D721Med (cell line): Measurements from ENCODE around the gene PCBP3.

Source experiments
- DNase-seq: peaks from one replicate; pipeline ENCODE4 v3.0.0; 2011; ENCODE audit warnings: low spot score; ENCODE audit not compliant: insufficient read length
- FAIRE-seq: peaks from 2 replicates; lab custom pipeline; 2011; peaks lifted over from hg19 to GRCh38; lab: Jason Lieb, UNC
- TF ChIP-seq, protein P1 (sequence below): IDR thresholded peaks from 2 replicates; pipeline ENCODE4 v1.5.1; 2012; ENCODE audit warnings: mild to moderate bottlenecking, control low read depth; ENCODE audit not compliant: insufficient read depth; ENCODE audit errors: missing control alignments

The PCBP3 gene

GRCh38 chr21:45873866-45874265 is 230.3 kb downstream of the PCBP3 start:
- TF ChIP-seq, protein P1, sequence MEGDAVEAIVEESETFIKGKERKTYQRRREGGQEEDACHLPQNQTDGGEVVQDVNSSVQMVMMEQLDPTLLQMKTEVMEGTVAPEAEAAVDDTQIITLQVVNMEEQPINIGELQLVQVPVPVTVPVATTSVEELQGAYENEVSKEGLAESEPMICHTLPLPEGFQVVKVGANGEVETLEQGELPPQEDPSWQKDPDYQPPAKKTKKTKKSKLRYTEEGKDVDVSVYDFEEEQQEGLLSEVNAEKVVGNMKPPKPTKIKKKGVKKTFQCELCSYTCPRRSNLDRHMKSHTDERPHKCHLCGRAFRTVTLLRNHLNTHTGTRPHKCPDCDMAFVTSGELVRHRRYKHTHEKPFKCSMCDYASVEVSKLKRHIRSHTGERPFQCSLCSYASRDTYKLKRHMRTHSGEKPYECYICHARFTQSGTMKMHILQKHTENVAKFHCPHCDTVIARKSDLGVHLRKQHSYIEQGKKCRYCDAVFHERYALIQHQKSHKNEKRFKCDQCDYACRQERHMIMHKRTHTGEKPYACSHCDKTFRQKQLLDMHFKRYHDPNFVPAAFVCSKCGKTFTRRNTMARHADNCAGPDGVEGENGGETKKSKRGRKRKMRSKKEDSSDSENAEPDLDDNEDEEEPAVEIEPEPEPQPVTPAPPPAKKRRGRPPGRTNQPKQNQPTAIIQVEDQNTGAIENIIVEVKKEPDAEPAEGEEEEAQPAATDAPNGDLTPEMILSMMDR = no peak
- DNase-seq (no peak), FAIRE-seq (no peak)

- DNase-seq (no peak), FAIRE-seq (no peak)
Observed at GRCh38 chr21:45874716-45875415, 231.3 kb downstream of the PCBP3 start.

GRCh38 chr21:45875416-45875760 is 231.9 kb downstream of the PCBP3 start:
- FAIRE-seq = no peak
- DNase-seq = no peak

More at GRCh38 chr21:45874716-45875415, 231.3 kb downstream of the PCBP3 start:
- TF ChIP-seq, protein P1 = no peak

GRCh38 chr21:45875881-45876280 is 232.4 kb downstream of the PCBP3 start:
- DNase-seq = no peak
- TF ChIP-seq, protein P1 = no peak
- FAIRE-seq = no peak

More at GRCh38 chr21:45875416-45875760, 231.9 kb downstream of the PCBP3 start:
- TF ChIP-seq, protein P1 = no peak

- DNase-seq = no peak
- TF ChIP-seq, protein P1 = no peak
- FAIRE-seq = no peak
Observed at GRCh38 chr21:45876381-45877170, 233.1 kb downstream of the PCBP3 start.

- DNase-seq (no peak), FAIRE-seq (no peak)
- TF ChIP-seq, protein P1 = no peak
Observed at GRCh38 chr21:45877171-45877438, 233.6 kb downstream of the PCBP3 start.
